NCI-H1436 treated with DMSO at 0.1 percent for 48 hours (cell line): ENCODE measurements around the gene PDE10A.

Source experiments
- DNase-seq: peaks from one replicate; lab custom pipeline; 2025; lab: John Stamatoyannopoulos, UW

Gene PDE10A

GRCh38 chr6:165662749-165663376 lies at the start of gene PDE10A:
Gene PDE10A, minus strand, starts transcription at chr6:165663241. Its CDS starts 430 bp downstream, at chr6:165662811.
- DNase-seq: no peak

GRCh38 chr6:165708985-165709576 lies 46.0 kb upstream of the PDE10A start:
- DNase-seq: no peak

- DNase-seq: no peak
These were observed 44.2 kb upstream of the PDE10A start for GRCh38 chr6:165707067-165707853.

- DNase-seq: no peak
These were observed 42.9 kb upstream of the PDE10A start for GRCh38 chr6:165705941-165706340.

GRCh38 chr6:165704045-165704748 lies 41.2 kb upstream of the PDE10A start:
- DNase-seq: no peak

- no peak for DNase-seq
These were observed 39.6 kb upstream of the PDE10A start for GRCh38 chr6:165702669-165703068.

- no peak for DNase-seq
These were observed 38.7 kb upstream of the PDE10A start for GRCh38 chr6:165701564-165702354.

- DNase-seq: no peak
These were observed 38.0 kb upstream of the PDE10A start for GRCh38 chr6:165701005-165701404.

- no peak for DNase-seq
These were observed 35.8 kb upstream of the PDE10A start for GRCh38 chr6:165698868-165699267.

GRCh38 chr6:165697171-165697570 lies 34.1 kb upstream of the PDE10A start:
- DNase-seq: no peak

GRCh38 chr6:165695722-165696515 lies 32.9 kb upstream of the PDE10A start:
- no peak for DNase-seq

GRCh38 chr6:165694296-165694695 lies 31.3 kb upstream of the PDE10A start:
- no peak for DNase-seq

GRCh38 chr6:165692106-165692653 lies 29.1 kb upstream of the PDE10A start:
- no peak for DNase-seq

GRCh38 chr6:165689699-165690098 lies 26.7 kb upstream of the PDE10A start:
- no peak for DNase-seq

GRCh38 chr6:165686596-165687365 lies 23.7 kb upstream of the PDE10A start:
- DNase-seq: no peak

GRCh38 chr6:165685302-165685701 lies 22.3 kb upstream of the PDE10A start:
- no peak for DNase-seq

GRCh38 chr6:165684333-165684732 lies 21.3 kb upstream of the PDE10A start:
- DNase-seq: no peak

GRCh38 chr6:165680975-165681374 lies 17.9 kb upstream of the PDE10A start:
- DNase-seq: no peak

- no peak for DNase-seq
These were observed 16.3 kb upstream of the PDE10A start for GRCh38 chr6:165679326-165679725.

GRCh38 chr6:165678904-165679303 lies 15.9 kb upstream of the PDE10A start:
- DNase-seq: no peak
